Right atrium auricular region (tissue), 2 donors: ENCODE measurements around the gene CNPY1. TPM values are rescaled to one million over a fixed set of nuclear protein-coding genes. Genes with fewer than 3 reads are reported as not detected.

Source experiments
- DNase-seq: peaks from one replicate; pipeline ENCODE4 v3.0.0-alpha.2; 2019; ENCODE audit warnings: low spot score
- H3K27ac ChIP-seq, 2 donors: fragments of 200-600 bp; sonication (generic); 1 replicate in 1 of 2; 2 replicates in 1 of 2; pipeline ENCODE4 v1.5.1; 2016 to 2019
- H3K27me3 ChIP-seq, 2 donors: fragments of 200-600 bp; sonication (generic); one replicate each; pipeline versions ENCODE4 v1.5.1 to v1.6.0; 2017 to 2019
- H3K36me3 ChIP-seq: fragments of 200-600 bp; sonication (generic); one replicate; pipeline ENCODE4 v1.5.1; 2016
- H3K4me1 ChIP-seq, 2 donors: fragments of 200-600 bp; sonication (generic); one replicate each; pipeline versions ENCODE4 v1.5.1 to v1.6.0; 2017 to 2019
- H3K4me3 ChIP-seq, 2 donors: fragments of 200-600 bp; sonication (generic); 1 replicate in 1 of 2; 2 replicates in 1 of 2; pipeline ENCODE4 v1.5.1; 2017 to 2019; ENCODE audit warnings: mild to moderate bottlenecking in 1 of 2, moderate library complexity in 1 of 2
- H3K9me3 ChIP-seq, 2 donors: fragments of 200-600 bp; sonication (generic); one replicate each; pipeline ENCODE4 v1.5.1; 2019
- total RNA-seq, 2 donors: library from RNA; depleted of rRNA; stranded (reverse); fragments of >200 nt; gene quantifications; one replicate each; pipeline ENCODE4 v1.1.0, GENCODE V29; 2016
- TF ChIP-seq, protein P1 (sequence below), 2 donors: fragments of 200-600 bp; sonication (generic); IDR thresholded peaks; one replicate each; pipeline ENCODE4 v1.5.1; 2019; ENCODE audit warnings: antibody characterized with exemption in 2 of 2

Gene CNPY1
- total RNA-seq, 2 donors from 2014 or later, result not detected

DNA sequence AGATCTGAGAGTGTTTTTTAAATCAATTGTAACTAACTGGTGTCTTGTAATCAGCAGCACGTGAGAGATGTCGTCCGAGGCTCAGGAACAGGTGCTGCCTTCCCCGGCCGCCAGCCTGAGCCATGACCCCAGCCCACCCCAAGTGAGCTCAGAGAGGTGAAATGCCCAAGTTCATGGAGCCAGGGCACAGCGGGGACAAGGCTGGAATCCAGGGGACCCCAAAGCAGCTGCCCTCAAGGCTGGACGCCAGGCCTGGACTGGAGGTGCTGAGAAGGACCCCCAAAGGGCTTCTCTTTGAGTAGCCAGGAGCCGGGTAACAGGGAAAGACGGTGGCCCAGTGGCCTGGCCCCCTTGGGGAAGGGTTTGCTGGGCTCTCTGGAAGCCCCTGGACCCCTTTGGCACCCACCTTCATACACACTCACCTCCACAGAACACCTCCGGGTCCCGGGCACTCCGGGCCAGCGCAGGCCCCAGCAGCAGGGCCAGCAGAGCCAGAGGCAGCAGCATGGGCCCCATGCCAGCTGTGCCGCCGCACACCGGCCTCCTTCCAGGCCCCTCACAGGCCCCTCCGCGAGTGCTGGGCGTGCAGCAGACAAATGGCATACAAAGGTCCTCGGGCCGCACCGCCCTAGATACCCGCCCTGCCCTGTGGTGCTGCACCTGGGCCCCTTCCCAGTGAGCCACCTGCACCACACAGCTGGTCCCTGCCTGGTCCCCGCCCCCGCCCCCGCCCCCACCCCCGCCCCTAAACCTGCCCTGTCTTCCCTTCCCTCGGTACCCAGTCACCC, 24.0 kb upstream of the CNPY1 start:
- Histone ChIP-seq H3K27ac (no peak overlapping the region), H3K9me3 (no peaks in the 10 kb centered on the region), H3K36me3 (no peaks in the 10 kb centered on the region), H3K4me3 (no peak overlapping the region), H3K4me1 (no peaks in the 10 kb centered on the region), H3K27me3 (no peaks in the 10 kb centered on the region)
- no peak for DNase-seq
- TF ChIP-seq, protein P1, sequence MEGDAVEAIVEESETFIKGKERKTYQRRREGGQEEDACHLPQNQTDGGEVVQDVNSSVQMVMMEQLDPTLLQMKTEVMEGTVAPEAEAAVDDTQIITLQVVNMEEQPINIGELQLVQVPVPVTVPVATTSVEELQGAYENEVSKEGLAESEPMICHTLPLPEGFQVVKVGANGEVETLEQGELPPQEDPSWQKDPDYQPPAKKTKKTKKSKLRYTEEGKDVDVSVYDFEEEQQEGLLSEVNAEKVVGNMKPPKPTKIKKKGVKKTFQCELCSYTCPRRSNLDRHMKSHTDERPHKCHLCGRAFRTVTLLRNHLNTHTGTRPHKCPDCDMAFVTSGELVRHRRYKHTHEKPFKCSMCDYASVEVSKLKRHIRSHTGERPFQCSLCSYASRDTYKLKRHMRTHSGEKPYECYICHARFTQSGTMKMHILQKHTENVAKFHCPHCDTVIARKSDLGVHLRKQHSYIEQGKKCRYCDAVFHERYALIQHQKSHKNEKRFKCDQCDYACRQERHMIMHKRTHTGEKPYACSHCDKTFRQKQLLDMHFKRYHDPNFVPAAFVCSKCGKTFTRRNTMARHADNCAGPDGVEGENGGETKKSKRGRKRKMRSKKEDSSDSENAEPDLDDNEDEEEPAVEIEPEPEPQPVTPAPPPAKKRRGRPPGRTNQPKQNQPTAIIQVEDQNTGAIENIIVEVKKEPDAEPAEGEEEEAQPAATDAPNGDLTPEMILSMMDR (IDR thresholded peaks at IDR 0.05), result no peak

DNA sequence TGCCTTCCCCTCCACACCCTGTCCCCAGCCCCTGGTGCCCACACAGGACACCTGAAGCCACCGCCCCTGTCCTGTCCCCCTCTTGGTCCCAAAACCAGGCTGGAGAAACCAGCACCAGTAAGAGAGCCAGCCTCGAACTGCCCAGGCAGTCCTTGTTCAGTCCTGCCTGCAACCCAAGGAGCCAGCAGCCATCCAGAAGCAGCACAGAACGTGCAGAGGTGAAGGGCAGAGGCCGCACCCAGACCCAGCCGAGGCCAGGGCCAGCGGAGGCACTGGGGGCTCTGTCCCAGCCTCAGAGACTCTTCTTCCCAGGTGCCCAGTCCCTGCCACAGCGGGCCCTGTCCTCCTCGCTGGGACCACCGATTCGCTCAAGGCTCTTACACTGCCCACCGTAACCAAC, 23.3 kb upstream of the CNPY1 start:
- Histone ChIP-seq H3K9me3 (no peaks in the 10 kb centered on the region), H3K4me1 (no peaks in the 10 kb centered on the region), H3K27me3 (no peaks in the 10 kb centered on the region), H3K27ac (no peak overlapping the region), H3K4me3 (no peak overlapping the region), H3K36me3 (no peaks in the 10 kb centered on the region)
- TF ChIP-seq, protein P1 (IDR thresholded peaks at IDR 0.05), result no peak
- DNase-seq, result no peak

DNA sequence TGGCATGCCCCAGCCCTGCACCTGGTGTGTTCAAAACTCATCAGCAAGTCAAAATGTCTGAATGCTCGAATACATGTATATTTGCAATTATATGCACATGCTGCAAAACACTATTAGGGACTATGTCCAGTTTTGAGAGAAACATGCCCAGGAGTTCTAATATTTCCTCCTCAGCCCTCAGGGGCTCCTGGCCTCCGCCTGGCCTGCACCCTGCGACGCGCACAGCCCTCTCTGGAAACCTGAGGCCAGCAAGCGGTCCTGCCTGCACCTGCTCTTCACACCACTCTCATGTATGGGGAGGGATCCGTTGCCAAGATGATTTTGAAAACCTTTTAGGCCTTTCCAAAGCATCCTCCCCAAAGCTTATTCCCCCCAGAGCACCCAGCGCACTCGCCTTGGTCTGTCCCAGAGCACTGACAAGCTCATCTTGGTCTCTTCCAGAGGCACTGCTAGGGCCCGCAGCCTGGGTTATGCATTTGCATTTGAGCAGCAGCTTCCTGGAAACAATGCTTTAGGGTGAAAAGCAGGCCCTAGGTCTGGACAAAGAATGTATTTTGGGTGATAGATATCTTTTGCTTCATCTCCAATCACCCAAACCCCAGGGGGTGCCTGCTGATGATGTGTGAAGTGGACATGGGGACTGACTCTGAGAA, 22.6 kb upstream of the CNPY1 start:
- no peak for DNase-seq
- Histone ChIP-seq H3K4me3 (no peak overlapping the region), H3K9me3 (no peaks in the 10 kb centered on the region), H3K4me1 (no peaks in the 10 kb centered on the region), H3K27me3 (no peaks in the 10 kb centered on the region), H3K36me3 (no peaks in the 10 kb centered on the region), H3K27ac (no peak overlapping the region)
- TF ChIP-seq, protein P1 (IDR thresholded peaks at IDR 0.05), result no peak

DNA sequence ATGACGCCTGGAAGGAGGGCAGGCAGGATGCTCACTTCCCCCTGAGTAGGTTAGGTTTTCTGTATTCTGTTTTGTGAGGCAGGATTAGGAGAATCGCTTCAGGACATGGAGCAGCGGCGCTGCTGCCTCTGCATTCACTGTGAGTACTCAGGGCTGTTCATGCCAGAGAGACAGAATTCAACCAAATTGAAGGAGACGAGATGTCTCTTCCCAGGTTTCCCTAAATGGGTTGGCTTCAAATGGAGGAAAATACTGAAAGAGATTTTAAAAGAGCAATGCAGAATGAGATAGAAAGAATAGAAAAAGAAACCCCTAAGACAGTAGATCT, 21.9 kb upstream of the CNPY1 start:
- Histone ChIP-seq H3K27me3 (no peaks in the 10 kb centered on the region), H3K36me3 (no peaks in the 10 kb centered on the region), H3K9me3 (no peaks in the 10 kb centered on the region), H3K27ac (no peak overlapping the region), H3K4me1 (no peaks in the 10 kb centered on the region), H3K4me3 (no peak overlapping the region)
- TF ChIP-seq, protein P1 (IDR thresholded peaks at IDR 0.05), result no peak
- DNase-seq, result no peak

DNA sequence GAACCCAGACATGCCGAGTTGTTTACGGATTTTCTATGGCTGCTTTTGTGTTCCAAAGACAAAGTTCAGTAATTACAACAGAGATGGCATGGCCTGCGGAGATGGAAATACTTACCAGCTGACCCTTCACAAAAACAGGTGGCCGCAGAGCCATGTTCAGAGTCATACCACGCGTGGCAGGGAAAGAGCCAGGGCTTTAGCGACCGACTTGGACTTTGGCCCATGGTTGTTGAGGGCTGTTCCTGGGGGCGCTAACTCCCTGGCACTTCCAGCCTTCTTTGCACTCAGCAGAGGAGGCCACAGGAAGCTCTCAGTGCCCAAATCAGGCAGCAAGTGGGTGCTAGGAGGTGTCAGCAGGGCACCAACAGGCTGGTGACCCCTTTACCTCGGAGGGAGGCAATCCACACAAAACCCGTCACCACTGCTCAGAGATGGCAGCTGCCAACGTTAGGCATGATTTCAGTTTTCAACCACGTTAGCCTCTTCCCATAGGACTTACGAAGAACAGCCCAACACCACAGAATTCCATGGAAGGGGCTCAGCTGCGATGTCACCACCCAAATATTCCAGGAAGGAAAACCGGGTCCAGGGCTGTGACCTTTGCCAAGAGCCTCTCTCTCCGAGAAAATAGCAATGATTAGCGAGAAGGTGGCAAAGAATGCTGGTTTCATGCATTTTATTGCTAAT, 21.4 kb upstream of the CNPY1 start:
- TF ChIP-seq, protein P1 (IDR thresholded peaks at IDR 0.05), result no peak

More for the DNA sequence above, 21.4 kb upstream of the CNPY1 start:
- Histone ChIP-seq H3K27me3 (no peaks in the 10 kb centered on the region), H3K4me1 (no peaks in the 10 kb centered on the region), H3K36me3 (no peaks in the 10 kb centered on the region), H3K4me3 (no peak overlapping the region), H3K27ac (no peak overlapping the region), H3K9me3 (no peaks in the 10 kb centered on the region)
- DNase-seq, result no peak
